Astrocyte (in vitro differentiated cells and primary cell): ENCODE data around the gene EIF2S2. TPM values are rescaled to one million over a fixed set of nuclear protein-coding genes. Genes with fewer than 3 reads are reported as not detected.
A peak's percentile ranks its signal among the peaks of the same experiment; 100 is the strongest.

Experiments
- DNase-seq: peaks from one replicate; pipeline ENCODE4 v3.0.0-alpha.2; 2010; ENCODE audit warnings: low read depth
- FAIRE-seq: peaks from 2 replicates; lab custom pipeline; 2011; peaks lifted over from hg19 to GRCh38; lab: Jason Lieb, UNC
- H2AFZ ChIP-seq: 2 replicates; pipeline ENCODE4 v1.6.0; 2012; ENCODE audit warnings: low read depth, low read length, inconsistent platforms
- H3K27ac ChIP-seq: 2 replicates; pipeline ENCODE4 v1.5.1; 2011; ENCODE audit warnings: low read depth, low read length, inconsistent platforms
- H3K27me3 ChIP-seq: 2 replicates; pipeline ENCODE4 v1.6.0; 2011; ENCODE audit warnings: low read length, inconsistent platforms; ENCODE audit not compliant: insufficient read depth
- H3K36me3 ChIP-seq: 2 replicates; pipeline ENCODE4 v1.5.1; 2011; ENCODE audit warnings: low read length, inconsistent platforms; ENCODE audit not compliant: insufficient read depth
- H3K4me1 ChIP-seq: 2 replicates; pipeline ENCODE4 v1.5.1; 2011; ENCODE audit warnings: low read length, inconsistent platforms; ENCODE audit not compliant: insufficient read depth
- H3K4me2 ChIP-seq: 2 replicates; pipeline ENCODE4 v1.6.0; 2012; ENCODE audit warnings: low read length, inconsistent platforms
- H3K4me3 ChIP-seq: 2 replicates; pipeline ENCODE4 v1.5.1; 2011; ENCODE audit warnings: low read depth, mild to moderate bottlenecking, low read length, inconsistent platforms; ENCODE audit not compliant: insufficient read depth
- H3K79me2 ChIP-seq: 2 replicates; pipeline ENCODE4 v1.6.0; 2012; ENCODE audit warnings: mild to moderate bottlenecking, low read length, inconsistent platforms; ENCODE audit not compliant: insufficient read depth
- H3K9ac ChIP-seq: 2 replicates; pipeline ENCODE4 v1.6.0; 2012; ENCODE audit warnings: mild to moderate bottlenecking, low read length, inconsistent platforms
- H3K9me3 ChIP-seq: 2 replicates; pipeline ENCODE4 v1.5.1; 2012; ENCODE audit warnings: low read depth, mild to moderate bottlenecking, low read length, inconsistent platforms; ENCODE audit not compliant: insufficient read depth
- H4K20me1 ChIP-seq: 2 replicates; pipeline ENCODE4 v1.6.0; 2012; ENCODE audit warnings: low read length, inconsistent platforms; ENCODE audit not compliant: insufficient read depth
- H3K27ac Mint-ChIP-seq: one replicate; pipeline ENCODE4 v1.8.0; 2021; ENCODE audit warnings: mild to moderate bottlenecking, mixed read lengths; ENCODE audit not compliant: unreplicated experiment
- H3K27me3 Mint-ChIP-seq: one replicate; pipeline ENCODE4 v1.8.0; 2021; ENCODE audit warnings: low read depth, mixed read lengths; ENCODE audit not compliant: unreplicated experiment
- H3K36me3 Mint-ChIP-seq: one replicate; pipeline ENCODE4 v1.8.0; 2021; ENCODE audit warnings: low read depth, mixed read lengths; ENCODE audit not compliant: unreplicated experiment
- H3K4me1 Mint-ChIP-seq: one replicate; pipeline ENCODE4 v1.8.0; 2021; ENCODE audit warnings: low read depth, mixed read lengths; ENCODE audit not compliant: unreplicated experiment
- H3K4me3 Mint-ChIP-seq: one replicate; pipeline ENCODE4 v1.8.0; 2021; ENCODE audit warnings: mild to moderate bottlenecking, moderate library complexity, mixed read lengths; ENCODE audit not compliant: unreplicated experiment
- H3K9me3 Mint-ChIP-seq: one replicate; pipeline ENCODE4 v1.8.0; 2021; ENCODE audit warnings: mild to moderate bottlenecking, mixed read lengths; ENCODE audit not compliant: unreplicated experiment
- EZH2 ChIP-seq: IDR thresholded peaks from 2 replicates; pipeline ENCODE4 v1.6.1; 2012; ENCODE audit warnings: mild to moderate bottlenecking, low read length, inconsistent platforms; ENCODE audit not compliant: insufficient read depth
- total RNA-seq: library from RNA; stranded (reverse); gene quantifications from 2 replicates; pipeline ENCODE4 v1.2.1, GENCODE V29; 2021
- TF ChIP-seq, protein P1 (sequence below): IDR thresholded peaks from 2 replicates; pipeline ENCODE4 v1.5.1; 2011; ENCODE audit warnings: low read depth, mild to moderate bottlenecking, inconsistent platforms, low read length, moderate library complexity; ENCODE audit not compliant: insufficient read depth

EIF2S2 gene
- total RNA-seq, 1 donor from 2014 or later, result 122 TPM

DNA sequence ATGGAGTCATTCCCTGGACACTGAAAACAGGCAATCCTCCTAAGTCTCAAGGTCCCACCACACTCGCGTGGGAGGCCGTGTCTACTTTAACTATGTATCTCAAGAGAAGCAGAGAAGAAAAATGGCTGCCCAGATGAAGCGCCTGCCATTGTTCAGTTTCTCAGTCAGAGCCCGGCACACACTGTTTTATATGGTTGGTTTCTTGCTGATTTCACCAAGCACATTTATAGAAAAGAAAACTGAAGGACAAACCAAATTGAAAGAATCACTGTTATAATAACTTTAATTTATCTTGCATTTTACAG, 22.9 kb downstream of the EIF2S2 start:
- Mint-ChIP-seq H3K4me1 (peaks cover 4% of the 10 kb centered on the region), H3K9me3 (no peaks in the 10 kb centered on the region), H3K36me3 (peaks cover 25% of the 10 kb centered on the region), H3K4me3 (no peak overlapping the region), H3K27me3 (no peaks in the 10 kb centered on the region), H3K27ac (no peak overlapping the region)
- FAIRE-seq, result no peak
- H4K20me1 ChIP-seq, result peaks cover 78% of the 10 kb centered on the region
- no peak for TF ChIP-seq EZH2
- TF ChIP-seq, protein P1, sequence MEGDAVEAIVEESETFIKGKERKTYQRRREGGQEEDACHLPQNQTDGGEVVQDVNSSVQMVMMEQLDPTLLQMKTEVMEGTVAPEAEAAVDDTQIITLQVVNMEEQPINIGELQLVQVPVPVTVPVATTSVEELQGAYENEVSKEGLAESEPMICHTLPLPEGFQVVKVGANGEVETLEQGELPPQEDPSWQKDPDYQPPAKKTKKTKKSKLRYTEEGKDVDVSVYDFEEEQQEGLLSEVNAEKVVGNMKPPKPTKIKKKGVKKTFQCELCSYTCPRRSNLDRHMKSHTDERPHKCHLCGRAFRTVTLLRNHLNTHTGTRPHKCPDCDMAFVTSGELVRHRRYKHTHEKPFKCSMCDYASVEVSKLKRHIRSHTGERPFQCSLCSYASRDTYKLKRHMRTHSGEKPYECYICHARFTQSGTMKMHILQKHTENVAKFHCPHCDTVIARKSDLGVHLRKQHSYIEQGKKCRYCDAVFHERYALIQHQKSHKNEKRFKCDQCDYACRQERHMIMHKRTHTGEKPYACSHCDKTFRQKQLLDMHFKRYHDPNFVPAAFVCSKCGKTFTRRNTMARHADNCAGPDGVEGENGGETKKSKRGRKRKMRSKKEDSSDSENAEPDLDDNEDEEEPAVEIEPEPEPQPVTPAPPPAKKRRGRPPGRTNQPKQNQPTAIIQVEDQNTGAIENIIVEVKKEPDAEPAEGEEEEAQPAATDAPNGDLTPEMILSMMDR, result no peak
- no peaks in the 10 kb centered on the region for H3K9me3 ChIP-seq
- H3K79me2 ChIP-seq, result peaks cover 19% of the 10 kb centered on the region
- peaks cover 61% of the 10 kb centered on the region for H3K36me3 ChIP-seq
- no peak overlapping the region for H3K27ac ChIP-seq
- H2AFZ ChIP-seq, result no peak overlapping the region
- no peak overlapping the region for H3K9ac ChIP-seq
- H3K27me3 ChIP-seq, result no peaks in the 10 kb centered on the region
- DNase-seq, result no peak
- no peak overlapping the region for H3K4me3 ChIP-seq
- H3K4me1 ChIP-seq, result no peaks in the 10 kb centered on the region
- H3K4me2 ChIP-seq, result no peak overlapping the region

DNA sequence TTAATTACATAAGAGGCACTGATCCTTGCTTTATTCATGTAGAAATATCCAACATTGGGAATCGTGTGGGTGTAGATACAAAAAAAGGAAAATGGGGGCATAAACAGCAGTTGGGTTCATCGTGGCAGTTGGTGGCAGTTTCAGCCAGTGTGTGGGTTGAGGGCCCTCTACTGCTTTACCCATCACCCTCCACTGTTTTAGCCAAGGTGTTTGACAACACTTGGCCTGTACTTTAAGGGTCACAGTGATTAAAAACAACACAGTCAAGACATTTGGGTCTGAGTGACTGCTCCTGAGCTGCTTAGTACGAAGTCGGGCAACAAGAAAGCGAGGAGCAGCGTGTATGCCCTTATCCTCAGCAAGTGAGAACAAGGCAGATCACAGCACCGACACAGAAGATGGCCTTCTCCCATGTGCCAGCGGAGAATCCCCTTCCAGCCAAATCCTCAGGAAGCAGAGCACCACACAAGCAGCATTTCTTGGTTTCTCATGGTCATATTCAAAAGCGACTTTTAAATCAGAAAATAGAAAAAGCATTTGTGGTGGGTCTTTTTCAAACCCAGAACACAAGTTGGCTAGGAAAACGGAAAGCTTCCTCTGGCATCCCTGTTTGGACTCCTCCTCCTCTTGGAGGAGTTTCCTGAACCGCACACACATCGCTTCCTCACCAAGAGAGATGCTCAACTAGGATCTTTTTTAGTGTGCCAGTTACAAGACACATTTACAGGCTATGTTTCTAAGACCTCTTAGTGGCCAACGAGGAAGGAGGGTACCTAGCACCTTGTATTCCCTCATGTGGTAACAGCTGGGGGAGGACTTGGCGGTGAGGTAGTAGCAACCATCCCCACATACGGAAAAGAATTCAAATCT, 23.5 kb downstream of the EIF2S2 start:
- peaks cover 55% of the 10 kb centered on the region for H3K36me3 ChIP-seq
- TF ChIP-seq, protein P1, result no peak
- no peak for TF ChIP-seq EZH2
- H3K4me3 ChIP-seq, result no peak overlapping the region
- H3K27ac Mint-ChIP-seq, result no peak overlapping the region
- H3K9ac ChIP-seq, result no peak overlapping the region
- H3K9me3 ChIP-seq, result no peaks in the 10 kb centered on the region
- H4K20me1 ChIP-seq, result peaks cover 78% of the 10 kb centered on the region
- H2AFZ ChIP-seq, result no peak overlapping the region
- peaks cover under 1% of the 10 kb centered on the region for H3K4me1 ChIP-seq
- H3K27ac ChIP-seq, result no peak overlapping the region
- peaks cover 30% of the 10 kb centered on the region for H3K36me3 Mint-ChIP-seq
- H3K27me3 ChIP-seq, result no peaks in the 10 kb centered on the region
- no peak for DNase-seq
- peaks cover 13% of the 10 kb centered on the region for H3K79me2 ChIP-seq
- H3K4me2 ChIP-seq, result no peak overlapping the region
- FAIRE-seq, result no peak
- H3K4me1 Mint-ChIP-seq, result peaks cover 7% of the 10 kb centered on the region
- H3K9me3 Mint-ChIP-seq, result no peaks in the 10 kb centered on the region
- no peaks in the 10 kb centered on the region for H3K27me3 Mint-ChIP-seq
- no peak overlapping the region for H3K4me3 Mint-ChIP-seq

DNA sequence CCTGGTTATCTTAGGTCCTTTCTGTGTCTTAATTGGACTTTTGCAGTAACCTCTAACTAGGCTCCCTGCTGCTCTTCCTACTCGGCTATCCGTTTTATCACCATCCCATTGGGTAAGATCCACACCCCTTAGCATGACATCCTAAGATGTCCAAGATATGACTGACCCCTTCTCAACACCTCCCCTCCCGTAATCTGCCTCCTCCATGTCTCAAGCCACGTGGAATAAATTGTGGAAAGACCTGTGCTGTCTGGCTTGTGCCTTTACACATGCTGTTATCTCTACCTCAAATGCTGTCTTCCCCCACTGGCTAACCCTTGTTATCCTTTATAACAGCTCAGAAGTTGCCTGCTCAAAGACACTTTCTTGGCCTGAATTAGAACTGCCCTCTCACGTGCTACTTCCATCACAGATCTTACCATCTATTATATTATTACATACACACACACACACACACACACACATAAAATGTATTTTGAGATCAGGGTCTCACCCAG, 26.5 kb downstream of the EIF2S2 start:
- TF ChIP-seq, protein P1, result no peak
- no peak for TF ChIP-seq EZH2
- H3K4me3 ChIP-seq, result no peak overlapping the region
- Mint-ChIP-seq H3K4me3 (no peak overlapping the region), H3K27me3 (no peaks in the 10 kb centered on the region), H3K4me1 (peaks cover 8% of the 10 kb centered on the region), H3K27ac (peak overlapping the region; percentile 21), H3K36me3 (peaks cover 28% of the 10 kb centered on the region), H3K9me3 (no peaks in the 10 kb centered on the region)
- H3K79me2 ChIP-seq, result peaks cover 3% of the 10 kb centered on the region
- peaks cover 31% of the 10 kb centered on the region for H3K36me3 ChIP-seq
- H4K20me1 ChIP-seq, result peaks cover 90% of the 10 kb centered on the region
- no peak overlapping the region for H2AFZ ChIP-seq
- no peak for FAIRE-seq
- H3K27me3 ChIP-seq, result no peaks in the 10 kb centered on the region
- DNase-seq, result no peak
- H3K9ac ChIP-seq, result no peak overlapping the region
- peaks cover 12% of the 10 kb centered on the region for H3K4me1 ChIP-seq
- H3K4me2 ChIP-seq, result no peak overlapping the region
- no peaks in the 10 kb centered on the region for H3K9me3 ChIP-seq
- no peak overlapping the region for H3K27ac ChIP-seq
